Measurements from ENCODE around the gene RNF111.

GRCh38 chr15:58985443-58985842 is 2.0 kb upstream of the RNF111 start:
- TF ChIP-seq CTCF (IDR thresholded peaks at IDR 0.05), result no peak
- TF ChIP-seq POLR2AphosphoS5 (IDR thresholded peaks at IDR 0.05), result no peak
